Suprapubic skin (tissue), 3 donors: Measurements from ENCODE around the gene MCTS1.
A peak's percentile ranks its signal among the peaks of the same experiment; 100 is the strongest.

Experiments
- EP300 ChIP-seq: sonication (generic); formaldehyde crosslinking; IDR thresholded peaks from one replicate; pipeline ENCODE4 v1.6.1; 2017; ENCODE audit warnings: antibody characterized with exemption
- POLR2A ChIP-seq, 2 donors: fragments of 450-650 bp; IDR thresholded peaks; one replicate each; pipeline ENCODE4 v1.6.1; 2017; ENCODE audit warnings: antibody characterized with exemption in 2 of 2, mild to moderate bottlenecking in 2 of 2, moderate library complexity in 2 of 2
- TF ChIP-seq, protein P1 (sequence below), 2 donors: fragments of 200-600 bp in 1 of 2; fragments of 450-650 bp in 1 of 2; sonication (generic) in 1 of 2; IDR thresholded peaks; one replicate each; pipeline ENCODE4 v1.5.1; 2016 to 2019; ENCODE audit warnings: antibody characterized with exemption in 2 of 2, mild to moderate bottlenecking in 1 of 2, moderate library complexity in 1 of 2

- TF ChIP-seq EP300, result no peak
- TF ChIP-seq, protein P1, sequence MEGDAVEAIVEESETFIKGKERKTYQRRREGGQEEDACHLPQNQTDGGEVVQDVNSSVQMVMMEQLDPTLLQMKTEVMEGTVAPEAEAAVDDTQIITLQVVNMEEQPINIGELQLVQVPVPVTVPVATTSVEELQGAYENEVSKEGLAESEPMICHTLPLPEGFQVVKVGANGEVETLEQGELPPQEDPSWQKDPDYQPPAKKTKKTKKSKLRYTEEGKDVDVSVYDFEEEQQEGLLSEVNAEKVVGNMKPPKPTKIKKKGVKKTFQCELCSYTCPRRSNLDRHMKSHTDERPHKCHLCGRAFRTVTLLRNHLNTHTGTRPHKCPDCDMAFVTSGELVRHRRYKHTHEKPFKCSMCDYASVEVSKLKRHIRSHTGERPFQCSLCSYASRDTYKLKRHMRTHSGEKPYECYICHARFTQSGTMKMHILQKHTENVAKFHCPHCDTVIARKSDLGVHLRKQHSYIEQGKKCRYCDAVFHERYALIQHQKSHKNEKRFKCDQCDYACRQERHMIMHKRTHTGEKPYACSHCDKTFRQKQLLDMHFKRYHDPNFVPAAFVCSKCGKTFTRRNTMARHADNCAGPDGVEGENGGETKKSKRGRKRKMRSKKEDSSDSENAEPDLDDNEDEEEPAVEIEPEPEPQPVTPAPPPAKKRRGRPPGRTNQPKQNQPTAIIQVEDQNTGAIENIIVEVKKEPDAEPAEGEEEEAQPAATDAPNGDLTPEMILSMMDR (IDR thresholded peaks at IDR 0.05), result no peak
- TF ChIP-seq POLR2A (IDR thresholded peaks at IDR 0.05), result peak in 1 of 2 donors; percentile 57
Observed at GRCh38 chrX:120603707-120604360, at the start of gene MCTS1.
